ENCODE results near the gene RSPH4A. TPM values are rescaled to one million over a fixed set of nuclear protein-coding genes. Genes with fewer than 3 reads are reported as not detected.

RSPH4A gene
- total and polyA plus RNA-seq, 2 of the 8 experiments (the other 6 are each of a cell fraction or from before 2014, with no cell fraction given), result 0.38 to 0.52 TPM

- TF ChIP-seq CHD7 (IDR thresholded peaks at IDR 0.05; ENCODE audit: insufficient replicate concordance, low read length), result no peak
- no peak for TF ChIP-seq BRCA1 (IDR thresholded peaks at IDR 0.05; ENCODE audit: low read depth, low read length)
- TF ChIP-seq JUND (IDR thresholded peaks at IDR 0.05; ENCODE audit: low read length), result no peak
- no peak for TF ChIP-seq CTCF (IDR thresholded peaks at IDR 0.05; ENCODE audit: control extremely low read depth in 1 of 3, insufficient read depth in 1 of 3, low read depth in 1 of 3, low read length in 3 of 3)
- no peak for TF ChIP-seq EP300 (IDR thresholded peaks at IDR 0.05; ENCODE audit: borderline replicate concordance in 1 of 2, low read depth in 2 of 2, low read length in 2 of 2)
- TF ChIP-seq RAD21 (IDR thresholded peaks at IDR 0.05 in 1 of 2, conservative IDR thresholded peaks at IDR 0.05 in 1 of 2; ENCODE audit: low read depth in 2 of 2, low read length in 2 of 2), result no peak
- no peak for TF ChIP-seq SUZ12 (IDR thresholded peaks at IDR 0.05; ENCODE audit: low read length)
- no peak for TF ChIP-seq NANOG (IDR thresholded peaks at IDR 0.05; ENCODE audit: insufficient read depth, low read depth, low read length, poor library complexity, severe bottlenecking)
Observed at GRCh38 chr6:116661594-116661993, 45.3 kb downstream of the RSPH4A start (continued).

All from H1 (cell line).